B cell (primary cell): ENCODE results near the gene TGFB1. TPM values are rescaled to one million over a fixed set of nuclear protein-coding genes. Genes with fewer than 3 reads are reported as not detected.

Experiments
- ATAC-seq: fragments of 200-7000 bp; cut with Tn5 transposase; one replicate; pipeline ENCODE4 v1.10.0; 2021; ENCODE audit warnings: low read depth, mild to moderate bottlenecking, moderate number of reproducible peaks, moderate library complexity
- CTCF ChIA-PET: fragments of 350-600 bp; sonication (Branson Sonifier 250); formaldehyde crosslinking; loops from one replicate; lab custom pipeline; 2021; ENCODE audit warnings: antibody characterized with exemption, inconsistent platforms; lab: Charles Lee
- POLR2A ChIA-PET: fragments of 350-600 bp; sonication (Branson Sonifier 250); formaldehyde crosslinking; loops from one replicate; lab custom pipeline; 2021; ENCODE audit warnings: antibody characterized with exemption; lab: Charles Lee
- DNase-seq: peaks from one replicate; pipeline ENCODE4 v3.0.0; 2013
- H2AFZ ChIP-seq: 2 replicates; pipeline ENCODE4 v1.6.1; 2012; ENCODE audit warnings: mild to moderate bottlenecking, low read depth, low read length; ENCODE audit not compliant: insufficient read depth, poor library complexity, severe bottlenecking
- H3K27ac ChIP-seq, 2 donors: 1 replicate in 1 of 2; 2 replicates in 1 of 2; pipeline ENCODE4 v1.5.1; 2012 to 2013; ENCODE audit warnings: low read length in 2 of 2, mild to moderate bottlenecking in 2 of 2, moderate library complexity in 1 of 2
- H3K27me3 ChIP-seq, 4 experiments: fragments of 200-600 bp in 1 of 4; sonication (generic) in 1 of 4; replicated peaks in 1 of 4; 1 replicate in 2 of 4; 2 replicates in 2 of 4; pipeline versions ENCODE4 v1.6.1 to v1.7.0; 2013 to 2016; ENCODE audit warnings: low read length in 3 of 4, mild to moderate bottlenecking in 2 of 4, mixed read lengths in 1 of 4, moderate library complexity in 1 of 4; ENCODE audit not compliant: insufficient read depth in 4 of 4, control insufficient read depth in 3 of 4; ENCODE audit errors: control extremely low read depth in 1 of 4
- H3K36me3 ChIP-seq, 2 experiments: replicated peaks in 1 of 2; 1 replicate in 1 of 2; 2 replicates in 1 of 2; pipeline versions ENCODE4 v1.6.1 to v1.7.1; 2013; ENCODE audit warnings: low read length in 1 of 2; ENCODE audit not compliant: insufficient read depth in 2 of 2, control insufficient read depth in 1 of 2; ENCODE audit errors: control extremely low read depth in 1 of 2, extremely low read depth in 1 of 2
- H3K4me1 ChIP-seq, 2 donors: fragments of 200-600 bp in 1 of 2; sonication (generic) in 1 of 2; 1 replicate in 1 of 2; 2 replicates in 1 of 2; pipeline versions ENCODE4 v1.5.1 to v1.6.1; 2013 to 2017; ENCODE audit warnings: low read length in 2 of 2; ENCODE audit not compliant: control insufficient read depth in 2 of 2, insufficient read depth in 2 of 2
- H3K4me2 ChIP-seq: replicated peaks from 2 replicates; pipeline ENCODE3; 2012; ENCODE audit warnings: mild to moderate bottlenecking, low read depth, low read length; ENCODE audit not compliant: poor library complexity, severe bottlenecking
- H3K4me3 ChIP-seq, 5 experiments: fragments of 200-600 bp in 1 of 5; sonication (generic) in 1 of 5; 1 replicate in 3 of 5; 2 replicates in 2 of 5; pipeline versions ENCODE4 v1.5.1 to v1.7.0; 2011 to 2016; ENCODE audit warnings: low read length in 4 of 5, mild to moderate bottlenecking in 4 of 5, low read depth in 2 of 5, control low read depth in 1 of 5, moderate library complexity in 1 of 5; ENCODE audit not compliant: insufficient read depth in 1 of 5; ENCODE audit errors: control extremely low read depth in 1 of 5, extremely low read depth in 1 of 5
- H3K79me2 ChIP-seq: fragments of 200-600 bp; sonication (generic); one replicate; pipeline ENCODE4 v1.6.0; 2016; ENCODE audit warnings: low read length; ENCODE audit not compliant: control insufficient read depth, insufficient read depth
- H3K9ac ChIP-seq: fragments of 200-600 bp; sonication (generic); 2 replicates; pipeline ENCODE4 v1.6.1; 2017; ENCODE audit warnings: mild to moderate bottlenecking, low read length, moderate library complexity
- H3K9me3 ChIP-seq, 3 donors: one replicate each; pipeline versions ENCODE4 v1.6.1 to v1.7.1; 2013; ENCODE audit warnings: low read length in 2 of 3; ENCODE audit not compliant: control insufficient read depth in 2 of 3, insufficient read depth in 1 of 3; ENCODE audit errors: control extremely low read depth in 1 of 3
- H4K20me1 ChIP-seq: 2 replicates; pipeline ENCODE4 v1.6.0; 2012; ENCODE audit warnings: mild to moderate bottlenecking, low read length; ENCODE audit not compliant: insufficient read depth, control insufficient read depth, poor library complexity, severe bottlenecking
- H3K27ac Mint-ChIP-seq: one replicate; pipeline ENCODE4 v1.8.0; 2021; ENCODE audit warnings: mixed read lengths
- H3K27me3 Mint-ChIP-seq: one replicate; pipeline ENCODE4 v1.8.0; 2021; ENCODE audit warnings: mixed read lengths
- H3K4me1 Mint-ChIP-seq: one replicate; pipeline ENCODE4 v1.8.0; 2021; ENCODE audit warnings: mixed read lengths
- H3K4me3 Mint-ChIP-seq: one replicate; pipeline ENCODE4 v1.8.0; 2021; ENCODE audit warnings: mixed read lengths
- H3K9me3 Mint-ChIP-seq: one replicate; pipeline ENCODE4 v1.8.0; 2022; ENCODE audit warnings: mixed read lengths; ENCODE audit not compliant: insufficient read depth
- EZH2 ChIP-seq: IDR thresholded peaks from 2 replicates; pipeline ENCODE4 v1.6.1; 2012; ENCODE audit warnings: borderline replicate concordance, low read depth, mild to moderate bottlenecking, moderate library complexity, low read length; ENCODE audit not compliant: insufficient read depth, poor library complexity, severe bottlenecking
- WGBS: methylation state at CpG from one replicate; pipeline ENCODE4 v1.1.5; 2013; ENCODE audit warnings: missing lambda C conversion rate; ENCODE audit not compliant: insufficient coverage; 5-methylcytosine and 5-hydroxymethylcytosine counted together
- intact Hi-C: fragments of 100-400 bp; cut with micrococcal nuclease; formaldehyde crosslinking; loops from one replicate; pipeline ENCODE4 v1.10.0; 2022
- polyA plus RNA-seq: library from polyadenylated mRNA; depleted of rRNA; stranded (reverse); fragments of >200 nt; gene quantifications from 2 replicates; pipeline ENCODE4 v1.2.3, GENCODE V29; 2012
- total RNA-seq, 2 donors: library from RNA; stranded (reverse); fragments of 120-200 nt in 1 of 2; gene quantifications; 1 replicate in 1 of 2; 2 replicates in 1 of 2; pipeline versions ENCODE4 v1.2.3 to v1.2.4, GENCODE V29; 2013 to 2022
- TF ChIP-seq, protein P1 (sequence below): fragments of 200-600 bp; IDR thresholded peaks from one replicate; pipeline ENCODE4 v1.8.0; 2022; ENCODE audit warnings: antibody characterized with exemption, mild to moderate bottlenecking

TGFB1 gene
- total and polyA plus RNA-seq, 2 donors (not counting 1 experiment from before 2014, with no cell fraction given): 109 to 120 TPM

DNA sequence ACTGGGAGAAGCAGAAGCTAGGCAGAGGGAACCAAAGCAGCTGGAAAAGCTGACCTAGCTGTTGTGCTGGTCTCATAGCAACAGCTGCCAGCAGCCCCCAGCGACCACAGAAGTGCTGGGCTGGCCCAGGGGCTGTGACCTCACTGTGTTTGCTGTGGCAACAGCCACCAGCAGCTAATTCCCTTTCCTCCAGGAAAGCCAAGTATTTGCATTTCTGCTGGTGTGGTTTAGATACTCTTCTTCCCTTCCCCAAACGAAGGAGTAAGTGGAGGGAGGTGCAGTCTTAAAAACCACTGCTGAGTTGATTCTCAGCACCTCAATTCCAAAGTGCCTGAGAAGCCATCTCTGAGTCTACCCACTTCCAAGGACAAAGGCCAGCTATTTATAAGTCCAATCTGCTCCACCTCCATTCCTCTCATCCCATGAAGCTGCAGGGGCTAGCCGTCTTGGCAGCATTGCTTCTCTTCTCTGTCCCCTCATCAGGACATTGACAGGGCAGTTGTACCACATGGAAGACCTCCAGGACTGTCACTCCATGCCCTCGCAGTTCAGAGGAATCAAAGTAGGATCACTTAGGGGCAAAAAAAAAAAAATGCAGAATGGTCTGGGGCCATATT lies 55.3 kb downstream of the TGFB1 start:
- Histone ChIP-seq H3K4me3 (no peak overlapping the region), H2AFZ (no peak overlapping the region), H3K4me2 (peak overlapping the region; percentile 61), H3K36me3 (peaks cover 2 to 87% of the 10 kb centered on the region in 2 experiments), H3K79me2 (peaks cover 23% of the 10 kb centered on the region), H3K27me3 (no peaks in the 10 kb centered on the region), H4K20me1 (no peaks in the 10 kb centered on the region), H3K27ac (peak overlapping the region; percentile 83 to 100), H3K4me1 (peaks cover 58 to 65% of the 10 kb centered on the region in 2 donors), H3K9me3 (no peaks in the 10 kb centered on the region), H3K9ac (peak overlapping the region; percentile 75)
- peak; percentile 25 for ATAC-seq
- 0% methylated on average over 1 of the region's 4 CpGs for WGBS
- DNase-seq: peak; percentile 85
- CTCF ChIA-PET: interaction anchor here (0.8 to 3.3 kb wide), 7 partner anchors 10 to 154 kb away, joined by 3 to 41 read pairs (median 5); partner anchors contain the start of gene HNRNPUL1
- no peaks in the 10 kb centered on the region for H3K27me3 Mint-ChIP-seq
- intact Hi-C loops: loop anchor here (10.0 kb wide), 1 partner anchor 894 kb away; no protein-coding TSS in a partner anchor
- H3K9me3 Mint-ChIP-seq: no peaks in the 10 kb centered on the region
- TF ChIP-seq, protein P1, sequence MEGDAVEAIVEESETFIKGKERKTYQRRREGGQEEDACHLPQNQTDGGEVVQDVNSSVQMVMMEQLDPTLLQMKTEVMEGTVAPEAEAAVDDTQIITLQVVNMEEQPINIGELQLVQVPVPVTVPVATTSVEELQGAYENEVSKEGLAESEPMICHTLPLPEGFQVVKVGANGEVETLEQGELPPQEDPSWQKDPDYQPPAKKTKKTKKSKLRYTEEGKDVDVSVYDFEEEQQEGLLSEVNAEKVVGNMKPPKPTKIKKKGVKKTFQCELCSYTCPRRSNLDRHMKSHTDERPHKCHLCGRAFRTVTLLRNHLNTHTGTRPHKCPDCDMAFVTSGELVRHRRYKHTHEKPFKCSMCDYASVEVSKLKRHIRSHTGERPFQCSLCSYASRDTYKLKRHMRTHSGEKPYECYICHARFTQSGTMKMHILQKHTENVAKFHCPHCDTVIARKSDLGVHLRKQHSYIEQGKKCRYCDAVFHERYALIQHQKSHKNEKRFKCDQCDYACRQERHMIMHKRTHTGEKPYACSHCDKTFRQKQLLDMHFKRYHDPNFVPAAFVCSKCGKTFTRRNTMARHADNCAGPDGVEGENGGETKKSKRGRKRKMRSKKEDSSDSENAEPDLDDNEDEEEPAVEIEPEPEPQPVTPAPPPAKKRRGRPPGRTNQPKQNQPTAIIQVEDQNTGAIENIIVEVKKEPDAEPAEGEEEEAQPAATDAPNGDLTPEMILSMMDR: no peak
- TF ChIP-seq EZH2: no peak
- POLR2A ChIA-PET: interaction anchor here (0.6 to 2.0 kb wide), 7 partner anchors 11 to 1927 kb away, joined by 3 to 15 read pairs (median 5); partner anchors contain the start of gene HNRNPUL1
- H3K4me3 Mint-ChIP-seq: peak overlapping the region; percentile 86
- peak overlapping the region; percentile 98 for H3K27ac Mint-ChIP-seq
- peaks cover 71% of the 10 kb centered on the region for H3K4me1 Mint-ChIP-seq
